GM23248 (cell line): ENCODE data around the gene SLAMF8.

Source experiments
- EZH2 ChIP-seq: fragments of 200-600 bp; sonication (generic); IDR thresholded peaks from 2 replicates; pipeline ENCODE4 v1.6.1; 2018; ENCODE audit warnings: antibody characterized with exemption, mild to moderate bottlenecking; ENCODE audit not compliant: insufficient read depth, poor library complexity, severe bottlenecking
- EZH2phosphoT487 ChIP-seq: fragments of 200-600 bp; sonication (generic); IDR thresholded peaks from 2 replicates; pipeline ENCODE4 v1.6.1; 2018; ENCODE audit warnings: antibody characterized with exemption, moderate library complexity, mild to moderate bottlenecking, low read depth; ENCODE audit not compliant: insufficient read depth

DNA sequence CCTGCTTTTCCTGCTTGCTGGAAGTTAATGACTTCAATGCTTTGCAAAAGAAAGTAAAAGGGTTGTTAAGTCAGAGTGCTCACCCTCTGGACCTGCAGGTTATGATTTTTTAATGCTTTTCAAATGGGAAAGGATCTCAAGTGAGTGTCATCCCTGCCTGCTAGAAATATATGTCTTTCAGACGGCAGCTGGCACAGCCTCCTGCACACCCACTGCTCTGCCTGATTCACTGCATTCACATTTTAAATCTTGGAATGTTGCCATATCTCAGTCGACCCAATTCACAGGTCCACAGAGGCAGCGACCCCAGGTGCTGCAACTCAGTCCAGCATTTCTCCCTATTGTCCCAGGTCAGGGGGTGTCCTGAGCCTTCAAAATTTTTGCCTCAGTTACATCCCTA, 35.2 kb upstream of the SLAMF8 start:
- no peak for TF ChIP-seq EZH2phosphoT487
- no peak for TF ChIP-seq EZH2
